DMS79 treated with DMSO at 0.1 percent for 48 hours (cell line): ENCODE results near the gene EFR3B.
"Not testable (repeated sequence)": the region's sequence is repeated elsewhere in the genome, so short reads cannot be mapped to it uniquely, and the experiment has no call there.

Experiments
- DNase-seq: peaks from one replicate; lab custom pipeline; 2025; lab: John Stamatoyannopoulos, UW

EFR3B gene

DNA sequence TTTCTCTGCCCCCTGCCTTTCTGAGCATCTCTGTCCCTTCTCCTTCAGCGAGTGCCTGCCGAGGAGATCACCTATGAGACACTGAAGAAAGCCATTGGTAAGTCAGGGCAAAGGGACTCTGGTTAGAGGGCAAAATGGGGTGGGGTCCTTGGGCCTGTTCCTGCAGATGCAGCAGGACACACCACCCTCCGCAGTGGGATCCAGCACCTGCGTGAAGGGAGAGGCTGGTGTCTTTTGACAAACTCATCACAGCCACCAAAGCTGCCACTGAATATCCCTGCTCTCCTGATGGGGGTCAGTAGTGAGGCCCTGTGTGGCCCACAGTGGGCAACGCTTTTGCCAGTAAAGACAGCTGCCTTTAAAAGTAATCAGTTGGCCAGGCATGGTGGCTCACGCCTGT lies 107.8 kb downstream of the EFR3B start:
- no peak for DNase-seq

DNA sequence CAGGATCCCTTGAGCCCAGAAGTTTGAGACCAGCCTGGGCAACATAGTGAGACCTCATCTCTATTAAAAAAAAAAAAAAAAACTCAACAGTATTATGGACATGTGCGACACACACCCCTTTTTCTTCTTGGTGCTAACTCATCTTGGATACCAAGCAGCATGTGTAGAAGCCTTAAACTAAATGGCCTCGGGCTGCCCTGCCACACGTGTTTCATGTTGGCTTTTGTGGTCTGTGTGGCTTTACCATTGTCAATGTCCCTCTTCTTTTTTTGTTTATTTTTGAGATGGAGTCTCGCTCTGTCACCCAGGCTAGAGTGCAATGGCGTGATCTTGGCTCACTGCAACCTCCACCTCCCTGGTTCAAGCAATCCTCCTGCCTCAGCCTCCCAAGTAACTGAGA lies 109.1 kb downstream of the EFR3B start:
- not testable (repeated sequence) for DNase-seq

DNA sequence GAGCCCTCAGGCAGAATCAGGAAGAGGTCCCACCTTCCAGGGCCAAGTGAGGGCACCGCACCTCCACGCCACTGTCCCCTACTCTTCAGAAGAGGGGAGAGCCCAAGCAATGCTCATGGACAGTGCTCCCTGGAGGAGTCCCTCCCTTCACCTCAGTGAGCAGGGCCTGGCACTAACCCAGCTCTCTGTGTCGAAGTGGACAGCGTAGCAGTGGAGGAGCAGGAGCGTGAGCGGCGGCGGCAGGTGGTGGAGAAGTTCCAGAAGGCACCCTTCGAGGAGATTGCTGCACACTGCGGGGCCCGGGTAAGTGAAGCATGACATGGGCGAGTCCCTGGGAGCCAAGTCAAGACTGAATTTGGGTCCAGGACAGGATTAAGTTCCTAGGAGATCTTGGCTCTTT lies 109.8 kb downstream of the EFR3B start:
- no peak for DNase-seq

DNA sequence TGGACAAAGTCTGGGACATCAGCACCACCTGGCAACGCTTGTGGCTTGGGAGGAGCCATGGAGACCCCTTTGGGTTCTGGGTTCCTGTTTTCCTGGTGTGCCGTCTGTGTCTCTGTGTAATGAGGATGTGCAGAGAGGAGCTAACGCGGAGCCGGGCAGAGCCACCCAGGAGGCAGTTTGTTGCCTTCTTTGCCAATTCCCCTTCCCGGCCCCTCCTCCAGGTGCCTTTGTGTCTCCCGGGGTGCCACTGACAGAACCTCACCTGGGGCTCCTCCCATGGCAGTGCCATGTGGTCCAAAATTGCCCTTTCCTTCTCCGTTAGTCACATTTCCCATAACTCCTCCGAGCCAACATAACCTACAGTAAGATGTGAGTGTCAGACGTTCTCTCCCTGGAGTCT lies 113.5 kb downstream of the EFR3B start:
- no peak for DNase-seq

DNA sequence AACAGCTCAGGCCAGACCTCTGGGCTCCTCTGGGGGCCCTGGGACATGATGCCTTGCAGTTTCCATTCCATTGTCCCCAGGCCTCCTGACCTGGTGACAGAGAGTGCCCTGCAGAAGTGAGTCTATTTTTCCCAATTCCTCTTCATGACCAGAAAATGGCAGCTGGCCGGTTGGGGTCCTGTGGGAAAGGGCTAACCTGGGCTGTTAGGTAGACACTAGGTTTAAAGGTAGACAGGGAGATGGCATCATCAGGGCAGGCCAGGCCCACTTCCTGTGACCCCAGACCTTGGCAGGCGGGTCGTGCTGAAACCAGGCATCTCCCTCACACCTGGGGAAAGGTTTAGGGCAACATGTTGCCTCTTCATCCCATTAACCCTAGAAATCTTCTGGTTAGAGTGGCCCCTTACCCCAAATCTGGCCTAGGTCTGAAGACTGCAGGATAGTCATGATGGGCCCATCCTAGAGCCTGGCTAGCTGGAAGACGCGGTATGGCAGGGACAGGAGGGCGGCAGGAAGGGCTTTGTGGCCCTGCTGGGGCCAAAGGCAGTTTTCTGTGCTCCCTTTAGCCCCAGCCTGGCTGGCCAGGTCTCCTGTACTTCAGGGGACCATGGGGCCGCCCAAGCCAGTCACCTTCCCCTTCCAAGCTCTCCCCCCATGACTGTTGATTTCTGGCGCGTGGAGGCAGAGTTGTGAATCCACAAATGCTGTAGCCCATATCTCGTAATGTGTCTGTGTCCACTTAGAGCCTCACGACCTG lies 116.4 kb downstream of the EFR3B start:
- DNase-seq: no peak

DNA sequence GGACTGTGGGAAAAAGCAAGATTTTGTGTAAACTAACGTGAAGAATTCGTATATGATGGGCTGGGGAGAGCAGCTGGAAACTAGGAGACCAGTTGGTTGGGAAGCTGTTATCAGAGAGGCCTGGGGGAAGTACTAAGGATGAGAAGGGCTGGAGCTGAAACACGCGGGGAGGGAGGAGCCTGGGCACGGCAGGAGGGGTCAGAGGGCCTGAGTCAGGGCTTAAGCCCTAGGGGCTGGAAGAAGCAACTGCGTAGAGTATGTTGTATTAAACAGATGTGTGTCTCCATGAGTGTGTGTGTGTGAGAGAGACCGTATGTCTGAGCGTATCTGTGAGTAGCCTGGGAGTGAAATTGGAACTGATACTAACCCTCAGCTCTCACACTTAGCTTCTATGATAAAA lies 118.1 kb downstream of the EFR3B start:
- no peak for DNase-seq

DNA sequence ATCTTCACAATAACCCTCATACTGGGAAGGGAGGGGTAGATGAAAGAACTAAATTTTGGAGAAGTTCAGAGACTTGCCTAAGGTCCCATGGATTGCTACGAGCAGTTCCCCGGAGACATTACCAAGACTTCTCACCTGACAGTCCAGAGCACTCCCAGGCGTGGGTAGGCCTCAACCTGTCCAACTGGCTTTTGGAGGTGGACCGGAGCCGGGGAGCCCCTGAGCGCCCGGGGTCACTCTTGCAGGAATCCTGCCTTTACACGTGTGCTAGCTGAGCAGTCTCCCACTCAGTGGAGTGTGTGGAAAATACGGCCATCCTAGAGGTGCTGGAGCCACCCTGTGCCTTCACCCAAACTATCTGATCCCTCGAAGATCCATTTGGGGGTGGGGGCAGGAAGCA lies 118.5 kb downstream of the EFR3B start:
- no peak for DNase-seq

DNA sequence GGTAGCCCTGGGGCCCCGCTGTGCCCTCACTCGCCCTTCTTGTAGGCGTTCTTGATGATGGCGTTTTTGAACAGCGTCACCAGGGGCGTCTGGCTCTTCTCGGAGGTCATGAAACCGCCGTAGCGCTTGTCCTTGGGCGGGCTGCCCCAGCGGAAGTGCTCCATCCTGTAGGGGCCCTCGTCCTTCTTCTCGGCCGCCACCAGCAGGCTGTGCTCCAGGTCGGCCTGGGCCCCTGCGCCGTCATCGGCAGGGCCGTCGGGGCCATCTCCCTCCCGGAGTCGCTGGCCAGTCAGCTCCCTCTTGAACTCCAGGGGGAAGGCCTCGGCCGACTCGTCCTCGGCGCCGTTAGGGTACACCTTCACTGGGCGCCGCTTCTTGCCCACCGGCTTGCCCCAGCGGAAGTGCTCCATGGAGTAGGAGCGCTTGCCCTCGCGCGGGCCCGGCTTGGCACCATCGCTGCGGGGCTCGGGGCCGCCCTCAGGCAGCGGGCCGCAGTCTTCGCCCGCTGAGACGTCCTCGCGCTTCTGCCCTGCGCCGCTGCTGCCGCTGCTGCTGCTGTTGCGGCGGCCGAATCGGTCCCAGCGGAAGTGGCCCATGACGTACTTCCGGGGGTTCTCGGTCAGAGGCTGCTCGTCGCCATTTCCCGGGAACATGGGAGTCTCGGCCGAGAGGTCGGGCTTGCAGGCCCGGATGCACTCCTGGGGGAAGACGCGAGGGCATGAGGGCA lies 119.3 kb downstream of the EFR3B start:
- DNase-seq: no peak

DNA sequence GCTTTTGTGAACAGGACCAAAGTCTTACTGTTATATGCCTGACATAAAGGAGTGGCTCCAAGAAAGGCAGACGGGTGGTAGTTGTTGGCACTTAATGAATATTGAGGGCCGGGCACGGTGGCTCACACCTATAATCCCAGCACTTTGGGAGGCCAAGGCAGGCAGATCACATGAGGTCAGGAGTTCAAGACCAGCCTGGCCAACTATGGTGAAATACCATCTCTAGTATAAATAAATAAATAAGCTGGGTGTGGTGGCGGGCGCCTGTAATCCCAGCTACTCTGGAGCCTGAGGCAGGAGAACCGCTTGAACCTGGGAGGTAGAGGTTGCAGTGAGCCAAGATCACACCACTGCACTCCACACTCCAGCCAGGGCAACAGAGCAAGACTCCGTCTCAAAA lies 120.2 kb downstream of the EFR3B start:
- DNase-seq: not testable (repeated sequence)

DNA sequence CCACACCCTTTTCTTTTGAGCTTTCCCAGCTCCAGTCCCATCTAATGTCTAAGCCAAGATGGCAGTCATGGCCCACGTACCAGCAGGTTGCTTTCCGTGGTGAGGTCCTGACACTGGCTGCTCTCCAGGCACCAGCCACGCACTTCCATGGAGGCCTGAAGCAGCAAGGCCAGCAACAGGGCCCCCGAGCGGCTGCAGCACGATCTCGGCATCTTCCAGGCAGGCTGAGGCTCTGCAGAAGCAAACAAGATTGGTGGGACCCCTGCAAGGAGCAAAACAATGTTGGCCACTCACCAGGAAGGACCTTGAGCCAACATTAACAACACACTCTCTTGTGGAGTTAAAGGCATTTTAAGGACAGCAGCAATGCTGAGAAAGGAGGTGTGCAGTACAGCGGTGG lies 122.7 kb downstream of the EFR3B start:
- no peak for DNase-seq

DNA sequence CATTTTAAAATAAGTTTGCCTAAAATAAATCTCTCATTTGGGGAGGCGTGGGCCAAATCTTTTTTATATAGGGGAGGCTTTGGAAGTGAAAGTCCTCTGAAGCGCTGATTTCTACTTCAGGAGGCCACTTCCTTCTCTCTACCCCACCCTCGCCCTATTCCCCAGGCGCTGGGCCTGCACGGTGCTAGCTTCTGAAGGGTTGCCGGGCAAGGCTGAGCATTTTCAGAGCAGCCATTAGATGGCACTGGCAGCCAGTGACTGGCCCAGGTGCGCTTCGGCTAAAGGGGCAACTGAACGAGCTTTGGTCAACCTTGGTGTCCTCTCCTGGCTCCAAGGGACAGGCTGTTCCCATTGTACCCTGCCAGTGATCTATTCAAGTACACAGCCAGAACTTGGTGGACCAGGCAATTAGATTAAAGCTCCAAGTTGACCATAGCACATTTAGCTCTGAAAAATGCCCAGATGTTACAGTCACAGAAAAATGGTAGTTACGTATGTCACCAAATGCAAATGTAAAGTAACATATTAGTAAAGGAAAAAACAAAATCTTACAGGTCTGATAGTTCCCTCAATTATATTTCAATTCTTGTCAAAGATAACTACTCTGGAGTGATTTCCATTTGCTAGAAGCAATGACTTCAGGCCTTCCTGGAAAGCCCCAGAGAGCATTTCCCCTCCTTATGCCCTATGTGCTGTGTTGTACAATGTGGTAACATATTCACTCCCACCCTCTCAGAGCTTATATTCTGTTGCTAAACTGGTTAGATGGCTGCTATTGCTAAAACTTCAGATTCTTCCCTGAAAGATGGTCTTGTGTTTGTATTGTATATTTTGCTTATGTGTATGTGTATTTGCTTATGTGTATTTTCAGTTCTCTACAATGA lies 124.4 kb downstream of the EFR3B start:
- peak; percentile 75 for DNase-seq

DNA sequence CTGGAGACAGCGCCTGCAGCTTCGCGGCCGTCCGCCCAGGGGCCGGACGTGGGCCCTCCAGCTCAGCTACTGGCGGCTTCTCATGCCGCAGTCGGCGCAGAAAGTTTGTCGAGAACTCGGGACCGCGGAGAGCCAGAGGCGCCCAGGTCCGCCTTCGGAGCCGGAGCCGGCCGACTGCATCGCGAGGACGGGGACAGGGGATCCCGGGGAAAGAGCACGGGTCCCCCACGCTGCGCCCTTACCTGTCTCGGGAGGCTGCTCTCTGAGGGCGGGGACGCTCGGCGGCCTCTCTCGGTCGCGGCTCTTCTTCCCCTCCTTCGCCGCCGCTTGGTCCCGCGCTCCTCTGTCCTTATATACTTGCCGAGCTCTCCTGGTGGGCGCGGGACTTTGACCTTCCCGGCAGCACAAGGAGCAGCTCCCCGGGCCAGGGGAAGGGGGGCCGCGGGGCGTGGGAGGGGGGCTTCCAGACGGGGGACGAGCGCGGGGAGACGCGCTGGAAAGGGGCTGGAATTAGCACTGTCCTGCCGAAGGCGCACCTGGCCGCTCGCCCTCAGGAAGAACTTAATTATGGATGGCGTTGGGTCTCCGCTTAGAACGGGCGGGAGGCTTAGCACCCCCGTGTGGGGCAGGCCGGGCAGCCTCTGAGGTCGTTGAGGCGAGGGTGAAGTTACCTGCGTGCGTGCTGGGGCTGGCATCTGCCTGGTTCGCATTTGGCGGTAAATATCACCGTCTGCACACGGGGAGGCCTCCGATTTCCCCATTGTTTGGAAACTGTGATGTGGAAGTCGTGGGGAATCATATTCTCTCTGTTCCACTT lies 126.6 kb downstream of the EFR3B start, which contains the start of gene POMC:
POMC (minus strand) TSS at position 325 of the 817 bp plus-strand sequence. CDS start 3,808 bp downstream, outside the sequence.
- DNase-seq: peak; percentile 74

DNA sequence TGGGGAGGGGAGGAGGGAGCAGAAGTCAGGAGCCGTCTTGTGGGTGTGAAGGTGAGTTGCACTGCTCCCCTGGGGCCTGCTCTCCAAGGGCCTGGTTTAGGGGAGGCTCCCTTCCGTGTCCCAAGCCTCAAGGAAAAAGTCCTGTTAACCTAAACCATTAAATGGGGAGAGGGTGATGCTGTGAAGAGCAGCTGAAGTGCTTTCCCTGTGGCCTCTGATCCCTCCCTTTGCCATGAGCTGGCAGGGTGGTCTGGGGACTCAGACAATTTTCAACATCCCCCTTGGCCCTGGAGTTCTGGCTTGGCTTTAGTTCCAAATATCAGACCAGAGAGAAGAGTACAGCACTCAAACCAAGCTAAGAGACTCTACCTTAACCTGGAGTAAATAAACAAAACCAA lies 127.2 kb downstream of the EFR3B start:
- no peak for DNase-seq

DNA sequence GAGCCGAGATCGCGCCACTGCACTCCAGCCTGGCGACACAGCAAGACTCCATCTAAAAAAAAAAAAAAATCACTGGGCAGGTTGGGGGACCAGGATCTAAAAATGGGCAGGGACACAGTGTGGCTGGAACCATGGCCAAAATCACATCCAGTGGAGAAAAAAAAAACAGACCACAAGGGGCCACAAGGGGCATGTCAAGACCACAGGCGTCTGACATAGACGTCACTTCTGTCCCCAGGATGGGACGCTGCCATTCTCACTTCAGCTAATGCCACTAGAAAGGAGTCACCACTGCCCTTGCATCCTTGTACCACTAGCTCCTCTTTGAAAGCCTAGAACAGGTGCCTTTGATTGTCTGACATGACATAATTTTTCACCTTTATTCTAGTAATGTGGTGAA lies 129.0 kb downstream of the EFR3B start:
- no peak for DNase-seq

DNA sequence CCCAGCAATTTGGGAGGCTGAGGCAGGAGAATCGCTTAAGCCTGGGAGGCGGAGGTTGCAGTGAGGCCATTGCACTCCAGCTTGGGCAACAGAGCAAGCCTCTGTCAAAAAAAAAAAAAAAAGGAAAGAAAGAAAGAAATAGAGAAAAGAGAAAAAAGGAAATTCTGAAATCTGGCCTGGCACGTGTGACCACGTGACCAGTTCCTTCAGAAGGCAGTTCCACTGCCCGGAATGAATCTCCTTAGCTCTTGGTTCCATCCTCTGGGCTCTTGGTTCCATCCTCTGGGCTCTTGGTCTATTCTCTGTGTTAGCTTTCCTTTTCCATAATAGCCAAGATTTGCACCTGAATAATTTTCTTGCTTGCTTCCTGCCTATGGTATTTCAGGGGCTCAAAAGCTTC lies 131.8 kb downstream of the EFR3B start:
- DNase-seq: no peak

DNA sequence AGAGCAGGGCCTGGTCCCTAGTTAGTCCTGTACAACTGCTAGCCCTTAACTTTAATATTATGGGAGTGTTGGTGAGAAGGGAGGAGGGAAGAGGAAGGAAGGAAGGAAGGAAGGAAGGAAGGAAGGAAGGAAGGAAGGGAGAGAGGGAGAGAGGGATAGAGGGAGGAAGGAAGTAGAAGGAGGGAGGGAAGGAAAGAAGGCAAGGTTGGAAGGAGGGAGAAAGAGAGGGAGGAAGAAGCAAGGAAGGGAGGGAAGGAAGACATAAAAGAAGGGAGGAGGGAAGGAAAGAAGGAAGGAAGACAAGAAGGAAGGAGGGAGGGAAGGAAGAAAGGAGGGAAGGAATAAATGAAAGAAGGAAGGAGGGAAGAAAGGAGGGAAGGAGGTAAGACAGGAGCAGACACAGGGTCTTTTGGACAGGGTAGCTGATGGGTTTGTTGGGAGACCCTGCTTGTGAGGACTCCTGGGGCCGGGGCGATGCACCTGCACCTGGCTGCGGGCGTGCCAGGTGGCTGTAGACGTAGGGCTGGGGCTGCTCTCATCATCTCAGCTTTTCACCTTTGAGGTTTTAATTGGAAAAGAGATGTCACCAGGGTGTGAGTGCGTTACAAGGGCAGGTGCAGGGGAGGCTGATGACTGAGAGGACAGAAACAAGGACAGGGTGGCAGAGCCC lies 132.5 kb downstream of the EFR3B start:
- DNase-seq: peak; percentile 19

DNA sequence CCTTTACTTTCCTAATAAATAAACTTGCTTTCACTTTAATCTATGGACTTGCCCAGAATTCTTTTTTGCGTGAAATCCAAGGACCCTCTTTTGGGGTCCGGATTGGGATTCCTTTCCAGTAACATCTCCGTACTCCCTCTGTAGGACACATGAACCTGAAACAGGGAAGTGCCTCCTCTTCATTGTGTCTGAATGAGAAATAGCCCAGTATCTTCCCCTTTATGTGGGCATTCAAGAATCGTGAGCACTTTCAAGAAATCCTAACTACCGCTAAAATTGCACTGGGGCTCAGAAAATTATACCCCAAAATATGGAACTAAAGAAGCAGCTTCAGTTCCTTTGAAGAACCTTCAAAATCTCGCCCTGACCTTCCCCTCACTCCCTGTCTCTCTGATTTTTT lies 134.3 kb downstream of the EFR3B start:
- no peak for DNase-seq

DNA sequence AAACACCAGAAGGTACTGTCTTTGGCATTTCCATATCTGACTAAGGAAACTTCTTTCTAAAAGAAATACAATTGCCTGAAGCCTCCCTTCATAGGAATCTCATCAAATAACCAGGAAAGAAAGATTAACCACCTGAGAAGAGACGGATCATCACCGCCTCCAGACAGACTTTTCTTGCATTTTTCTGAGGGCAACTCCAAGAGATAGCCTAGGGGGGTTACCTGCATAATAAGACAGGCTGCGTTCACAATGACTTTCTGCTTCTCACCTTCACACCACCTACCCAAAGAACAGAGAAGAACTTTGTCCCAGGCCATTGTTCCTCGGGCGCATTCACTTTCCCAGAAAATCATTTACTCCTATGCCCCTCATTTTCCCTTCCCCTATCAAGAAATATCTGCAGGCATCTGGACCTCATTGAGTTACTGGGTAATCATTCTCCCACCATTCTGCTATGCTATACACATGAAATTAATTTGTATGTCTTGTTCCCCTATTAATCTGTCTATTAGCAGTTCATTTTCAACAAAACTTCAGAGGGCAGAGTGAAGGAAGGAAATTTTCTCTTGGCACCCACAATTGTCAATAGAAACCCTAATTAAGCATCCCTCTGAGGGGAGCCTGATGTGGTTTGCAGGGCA lies 134.8 kb downstream of the EFR3B start:
- DNase-seq: no peak

DNA sequence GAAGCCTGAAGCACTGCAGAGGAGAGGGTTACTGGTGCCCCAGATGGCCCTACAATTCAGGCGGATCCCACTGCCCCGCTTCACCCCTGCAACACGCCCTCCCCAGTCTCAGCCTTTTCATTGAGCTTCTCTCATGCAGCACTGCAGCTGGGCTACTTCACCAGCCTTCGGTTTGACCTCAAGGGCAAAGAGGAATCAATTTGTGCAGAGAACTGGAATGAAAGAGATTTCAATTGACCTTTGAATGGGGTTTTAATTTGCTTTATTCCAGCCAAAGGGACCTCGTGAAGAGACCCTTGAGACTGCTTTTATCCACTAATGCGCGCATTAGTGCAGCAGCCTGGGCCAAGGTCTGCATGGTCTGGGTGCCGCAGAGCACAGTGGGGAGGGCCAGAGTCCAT lies 135.3 kb downstream of the EFR3B start:
- DNase-seq: peak; percentile 95

DNA sequence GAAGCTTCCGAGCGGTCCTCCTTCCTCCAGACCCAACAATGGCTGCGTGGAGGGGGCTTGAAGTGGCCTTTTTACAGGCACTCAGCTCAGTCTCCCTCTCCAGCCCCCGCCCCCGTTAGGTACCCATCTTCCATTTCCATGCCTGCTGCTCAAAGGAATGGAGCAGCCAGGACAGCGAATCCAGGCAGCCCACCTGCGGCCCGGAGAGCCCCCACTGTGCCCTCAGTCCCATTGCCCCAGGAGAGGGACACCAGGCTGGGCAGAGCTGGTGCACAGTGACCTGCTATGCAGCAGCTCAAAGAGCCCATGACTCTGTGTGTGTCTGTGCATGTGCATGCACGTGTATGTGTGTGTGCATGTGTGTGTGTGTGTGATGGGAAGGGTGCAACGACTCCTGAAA lies 137.1 kb downstream of the EFR3B start:
- no peak for DNase-seq

DNA sequence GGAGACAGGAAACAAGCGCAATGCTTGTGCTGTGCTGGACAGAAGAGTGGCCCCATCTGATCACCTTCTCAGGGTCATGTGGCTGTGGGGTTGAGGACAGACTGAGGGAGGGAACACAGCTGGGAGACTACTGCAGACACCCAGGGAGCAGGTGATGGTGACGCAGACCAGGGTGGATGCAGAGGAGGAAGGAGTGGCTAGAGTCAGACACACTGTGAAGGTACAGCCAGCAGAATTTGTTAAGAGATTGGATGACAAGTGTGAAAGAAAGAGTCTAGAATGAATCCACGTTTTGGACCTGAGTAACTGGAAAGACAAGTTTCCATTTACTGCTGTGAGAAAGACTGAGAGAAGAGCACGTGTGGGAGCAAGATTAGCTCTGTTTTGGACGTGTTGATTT lies 142.4 kb downstream of the EFR3B start:
- DNase-seq: peak; percentile 47
